Stimulated activated CD8-positive, alpha-beta memory T cell treated with anti-CD3 and anti-CD28 coated beads, Interleukin-4, amount 100 ng/mL, for 1 hour (primary cell): Measurements from ENCODE around the gene PPRC1.

Experiments
- DNase-seq, 2 donors: peaks; one replicate each; pipeline ENCODE4 v3.0.0-alpha.2; 2020; ENCODE audit warnings: low read depth in 2 of 2, low spot score in 1 of 2

Gene PPRC1

GRCh38 chr10:102132563-102133372 is at the start of gene PPRC1:
Gene PPRC1 (plus strand): TSS chr10:102133040. CDS start chr10:102133069, 29 bp downstream.
- peak; percentile 88 to 93 for DNase-seq

GRCh38 chr10:102083541-102083940 is 49.3 kb upstream of the PPRC1 start:
- DNase-seq, result no peak

GRCh38 chr10:102085336-102085735 is 47.5 kb upstream of the PPRC1 start:
- no peak for DNase-seq

GRCh38 chr10:102086196-102086595 is 46.6 kb upstream of the PPRC1 start:
- no peak for DNase-seq

- DNase-seq, result no peak
These were observed 42.1 kb upstream of the PPRC1 start for GRCh38 chr10:102090772-102091171.

- no peak for DNase-seq
These were observed 36.4 kb upstream of the PPRC1 start for GRCh38 chr10:102096449-102096848.

GRCh38 chr10:102101152-102101551 is 31.7 kb upstream of the PPRC1 start:
- DNase-seq, result no peak

- DNase-seq, result no peak
These were observed 30.4 kb upstream of the PPRC1 start for GRCh38 chr10:102102421-102102820.

- DNase-seq, result no peak
These were observed 25.8 kb upstream of the PPRC1 start for GRCh38 chr10:102106998-102107397.

- DNase-seq, result no peak
These were observed 23.4 kb upstream of the PPRC1 start for GRCh38 chr10:102109166-102110116.

- DNase-seq, result no peak
These were observed 21.6 kb upstream of the PPRC1 start for GRCh38 chr10:102111276-102111675.

GRCh38 chr10:102112210-102112817 is 20.5 kb upstream of the PPRC1 start:
- DNase-seq, result no peak

- no peak for DNase-seq
These were observed 19.4 kb upstream of the PPRC1 start for GRCh38 chr10:102113261-102113955.

- DNase-seq, result no peak
These were observed 18.6 kb upstream of the PPRC1 start for GRCh38 chr10:102113956-102114857.

- DNase-seq, result peak in 1 of 2 donors; percentile 73
These were observed 17.8 kb upstream of the PPRC1 start for GRCh38 chr10:102114861-102115618.

GRCh38 chr10:102115775-102116174 is 17.1 kb upstream of the PPRC1 start:
- DNase-seq, result no peak

GRCh38 chr10:102116656-102117055 is 16.2 kb upstream of the PPRC1 start:
- no peak for DNase-seq

GRCh38 chr10:102117391-102118159 is 15.3 kb upstream of the PPRC1 start:
- no peak for DNase-seq
